Measurements from ENCODE around the gene SNCB. TPM values are rescaled to one million over a fixed set of nuclear protein-coding genes. Genes with fewer than 3 reads are reported as not detected.

The SNCB gene
- total RNA-seq, 2 experiments from 2014 or later, result 0.46 to 0.55 TPM

DNA sequence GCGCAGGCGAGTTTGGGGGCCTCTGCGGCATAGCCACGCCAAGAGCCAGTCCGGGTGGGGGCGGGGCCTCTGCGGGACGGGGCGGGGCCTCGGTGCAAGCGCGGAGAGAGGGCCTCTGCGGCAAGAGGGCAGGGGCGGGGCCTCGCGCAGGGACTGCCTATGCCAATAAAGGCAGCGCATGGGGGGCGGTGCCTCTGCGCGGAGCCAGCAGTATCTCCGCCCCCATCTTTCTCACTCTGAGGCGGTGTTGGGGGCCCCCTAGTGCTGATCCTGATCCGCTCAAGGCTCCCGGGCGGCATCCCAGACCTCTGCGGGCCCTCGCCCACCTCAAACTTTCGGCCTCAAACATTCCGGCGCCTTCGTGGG is 11.1 kb downstream of the SNCB start:
- intact Hi-C loops (cut with DNase I, micrococcal nuclease), result loop anchor here (1.0 kb wide), 5 partner anchors 9 to 203 kb away; partner anchors contain the start of genes CLTB (in 1 of the 2), EIF4E1B (in 1 of the 2), GPRIN1 (in 1 of the 2) and SNCB (in 1 of the 2)
- DNase-seq (peak; percentile 95), ATAC-seq (peak; percentile 100)
- CTCF ChIA-PET, result interaction anchor here (0.7 to 1.0 kb wide), 3 partner anchors 49 to 466 kb away, joined by 3 to 5 read pairs (median 3); no protein-coding TSS in a partner anchor
- POLR2A ChIA-PET, result no interaction called here
- H3K4me3 Mint-ChIP-seq, result no peak overlapping the region
- no peaks in the 10 kb centered on the region for H3K9me3 Mint-ChIP-seq (ENCODE audit: low read depth)
- peaks cover 46% of the 10 kb centered on the region for H3K27me3 Mint-ChIP-seq
- no peaks in the 10 kb centered on the region for H3K36me3 Mint-ChIP-seq (ENCODE audit: low read depth)
- no peak overlapping the region for H3K27ac Mint-ChIP-seq
- H3K4me1 Mint-ChIP-seq, result peaks cover 8% of the 10 kb centered on the region

DNA sequence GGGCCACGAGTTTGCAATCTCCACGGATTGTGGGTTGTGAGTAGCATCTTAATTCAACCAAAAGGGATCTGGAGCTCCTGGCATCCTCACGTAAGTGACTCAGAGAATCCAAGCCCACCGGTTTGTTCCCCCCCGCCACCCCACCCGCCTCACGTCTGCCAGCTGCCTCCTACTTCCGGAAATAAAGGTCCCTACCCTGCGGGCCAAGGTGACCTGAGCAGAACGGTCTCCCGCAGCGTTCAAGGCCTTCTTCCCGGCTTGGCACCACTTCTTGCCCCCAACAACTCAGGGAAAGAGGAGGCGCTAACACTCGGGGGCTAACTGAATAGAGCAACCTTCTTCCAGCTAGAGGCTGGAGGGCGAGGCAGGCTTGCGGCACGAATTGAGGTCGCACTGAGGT is 11.6 kb downstream of the SNCB start:
- DNase-seq (no peak), ATAC-seq (no peak)
- Mint-ChIP-seq H3K27me3 (peaks cover 47% of the 10 kb centered on the region), H3K36me3 (ENCODE audit: low read depth) (no peaks in the 10 kb centered on the region), H3K4me3 (no peak overlapping the region), H3K4me1 (peaks cover 8% of the 10 kb centered on the region), H3K27ac (no peak overlapping the region), H3K9me3 (ENCODE audit: low read depth) (no peaks in the 10 kb centered on the region)
- ChIA-PET CTCF (interaction anchor here (0.7 to 1.0 kb wide), 4 partner anchors 12 to 466 kb away, joined by 3 to 5 read pairs (median 3); partner anchors contain the start of genes EIF4E1B and SNCB), POLR2A (no interaction called here)
- intact Hi-C loops (cut with DNase I, micrococcal nuclease), result loop anchor here (1.0 kb wide), 5 partner anchors 8 to 202 kb away; partner anchors contain the start of genes CLTB (in 1 of the 2), EIF4E1B (in 1 of the 2), GPRIN1 (in 1 of the 2) and SNCB (in 1 of the 2)

DNA sequence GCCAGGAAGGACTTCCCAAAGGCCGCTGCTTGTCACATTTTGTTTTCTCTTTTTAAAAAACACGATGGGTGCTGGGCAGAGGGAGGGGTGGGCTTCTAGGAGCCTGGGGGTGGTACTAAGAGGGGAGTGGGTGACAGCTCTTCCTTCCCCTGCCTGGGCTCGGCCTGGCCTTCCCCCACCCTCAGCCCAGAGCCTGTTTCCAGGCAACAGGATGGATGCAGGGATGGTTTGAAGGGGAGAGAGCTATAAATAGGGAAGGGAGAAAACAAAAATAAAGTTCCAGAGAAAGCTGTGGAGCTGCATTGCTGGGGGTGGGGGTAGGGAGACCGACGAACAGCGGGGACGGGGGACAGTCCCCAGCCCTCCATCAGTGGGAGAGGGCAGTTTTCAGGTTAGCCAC is 13.8 kb downstream of the SNCB start:
- no peaks in the 10 kb centered on the region for H3K9me3 Mint-ChIP-seq (ENCODE audit: low read depth)
- H3K27me3 Mint-ChIP-seq, result peaks cover 56% of the 10 kb centered on the region
- intact Hi-C loops (cut with DNase I, micrococcal nuclease), result no loop called here
- H3K4me3 Mint-ChIP-seq, result no peak overlapping the region
- CTCF ChIA-PET, result no interaction called here
- no peak for ATAC-seq
- no peaks in the 10 kb centered on the region for H3K36me3 Mint-ChIP-seq (ENCODE audit: low read depth)
- DNase-seq, result no peak
- POLR2A ChIA-PET, result no interaction called here
- peaks cover 8% of the 10 kb centered on the region for H3K4me1 Mint-ChIP-seq
- H3K27ac Mint-ChIP-seq, result no peak overlapping the region

DNA sequence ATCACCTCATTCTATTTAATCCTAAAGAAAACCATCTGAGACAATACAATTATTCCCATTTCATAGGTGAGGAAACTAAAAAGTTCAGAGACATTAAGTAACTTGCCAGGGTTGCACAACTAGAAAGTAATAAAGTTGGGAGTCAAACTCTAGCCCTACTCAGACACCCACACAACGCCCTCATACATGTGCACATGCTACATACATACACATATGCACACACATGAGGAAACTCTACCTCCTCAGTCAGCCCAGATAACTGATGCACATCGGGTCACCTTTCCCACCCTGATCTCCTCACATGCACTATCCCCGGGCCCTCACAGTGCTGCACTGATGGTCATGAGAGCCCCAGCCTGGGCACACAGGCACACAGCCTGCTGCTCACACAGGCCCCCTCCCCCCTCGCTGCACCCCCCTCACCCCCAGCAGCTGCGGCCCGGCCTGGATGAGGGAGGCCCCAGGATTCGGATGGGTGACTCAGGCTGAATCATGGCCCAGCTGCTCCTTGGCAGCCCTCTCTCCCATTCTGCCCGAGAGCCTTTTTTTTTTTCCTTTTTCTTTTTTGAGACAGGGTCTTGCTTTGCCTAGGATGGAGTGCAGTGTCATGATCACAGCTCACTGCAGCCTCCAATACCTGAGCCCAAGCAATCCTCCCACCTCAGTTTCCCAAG is 15.4 kb downstream of the SNCB start:
- Mint-ChIP-seq H3K4me1 (peaks cover 6% of the 10 kb centered on the region), H3K36me3 (ENCODE audit: low read depth) (no peaks in the 10 kb centered on the region)
- intact Hi-C loops (cut with DNase I, micrococcal nuclease), result no loop called here

DNA sequence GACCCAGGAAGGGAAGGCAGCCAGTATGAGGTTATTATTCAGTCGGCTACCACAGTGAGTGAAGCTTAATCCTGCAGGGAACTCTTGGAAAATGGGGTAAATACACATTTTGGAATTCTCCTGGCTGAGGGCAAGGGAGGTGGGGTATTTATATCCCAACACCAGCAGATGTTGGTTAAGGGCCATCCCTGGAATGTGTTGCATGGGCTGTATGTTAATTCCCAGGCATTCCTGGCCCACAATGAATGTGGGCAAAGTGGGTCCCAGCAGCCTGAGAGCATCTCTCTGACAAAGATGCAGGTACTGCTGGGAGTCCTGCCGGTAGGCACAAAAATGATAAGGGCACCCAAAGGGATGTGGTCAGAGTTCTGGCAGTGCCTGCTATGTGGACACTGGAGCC is 17.5 kb downstream of the SNCB start:
- Mint-ChIP-seq H3K36me3 (ENCODE audit: low read depth) (no peaks in the 10 kb centered on the region), H3K4me3 (no peak overlapping the region), H3K4me1 (peaks cover 10% of the 10 kb centered on the region), H3K27me3 (peaks cover 43% of the 10 kb centered on the region), H3K9me3 (ENCODE audit: low read depth) (no peaks in the 10 kb centered on the region), H3K27ac (no peak overlapping the region)
- intact Hi-C loops (cut with DNase I, micrococcal nuclease), result no loop called here
- DNase-seq (no peak), ATAC-seq (no peak)
- ChIA-PET CTCF (interaction anchor here (0.6 to 1.1 kb wide), 3 partner anchors 15 to 39 kb away, joined by 3 to 4 read pairs (median 3); no protein-coding TSS in a partner anchor), POLR2A (no interaction called here)

More for the DNA sequence above, 15.4 kb downstream of the SNCB start:
- no peak for DNase-seq
- ATAC-seq, result no peak
- no peak overlapping the region for H3K27ac Mint-ChIP-seq
- POLR2A ChIA-PET, result no interaction called here
- CTCF ChIA-PET, result no interaction called here
- no peak overlapping the region for H3K4me3 Mint-ChIP-seq
- peaks cover 50% of the 10 kb centered on the region for H3K27me3 Mint-ChIP-seq
- H3K9me3 Mint-ChIP-seq (ENCODE audit: low read depth), result no peaks in the 10 kb centered on the region

DNA sequence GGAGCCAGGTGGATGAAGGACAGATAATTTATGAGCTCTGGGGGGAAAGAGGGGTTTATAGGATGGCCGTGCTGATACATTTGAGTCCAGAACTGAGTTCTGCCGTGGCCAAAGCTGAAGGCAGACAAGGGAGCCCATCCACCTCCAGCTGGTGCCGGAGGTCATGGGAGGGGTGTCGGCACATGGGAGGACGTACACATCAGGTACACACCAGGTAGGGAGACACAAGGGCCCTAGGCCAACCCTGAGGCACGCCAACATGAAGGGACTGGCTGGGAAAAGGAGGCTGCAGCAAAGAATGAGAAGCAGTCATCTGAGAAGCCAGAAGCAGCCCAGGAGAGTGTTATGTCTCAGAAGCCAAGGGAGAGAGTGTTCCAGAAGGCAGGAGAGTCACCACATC is 18.3 kb downstream of the SNCB start:
- ATAC-seq (no peak), DNase-seq (no peak)
- Mint-ChIP-seq H3K27ac (no peak overlapping the region), H3K27me3 (peaks cover 37% of the 10 kb centered on the region), H3K9me3 (ENCODE audit: low read depth) (no peaks in the 10 kb centered on the region), H3K4me3 (no peak overlapping the region), H3K36me3 (ENCODE audit: low read depth) (no peaks in the 10 kb centered on the region), H3K4me1 (peaks cover 10% of the 10 kb centered on the region)
- POLR2A ChIA-PET, result interaction anchor here (0.6 kb wide), 1 partner anchor 56 kb away, joined by 4 read pairs; no protein-coding TSS in a partner anchor
- intact Hi-C loops (cut with DNase I, micrococcal nuclease), result no loop called here
- CTCF ChIA-PET, result interaction anchor here (0.6 kb wide), 1 partner anchor 110 kb away, joined by 3 read pairs; no protein-coding TSS in a partner anchor

DNA sequence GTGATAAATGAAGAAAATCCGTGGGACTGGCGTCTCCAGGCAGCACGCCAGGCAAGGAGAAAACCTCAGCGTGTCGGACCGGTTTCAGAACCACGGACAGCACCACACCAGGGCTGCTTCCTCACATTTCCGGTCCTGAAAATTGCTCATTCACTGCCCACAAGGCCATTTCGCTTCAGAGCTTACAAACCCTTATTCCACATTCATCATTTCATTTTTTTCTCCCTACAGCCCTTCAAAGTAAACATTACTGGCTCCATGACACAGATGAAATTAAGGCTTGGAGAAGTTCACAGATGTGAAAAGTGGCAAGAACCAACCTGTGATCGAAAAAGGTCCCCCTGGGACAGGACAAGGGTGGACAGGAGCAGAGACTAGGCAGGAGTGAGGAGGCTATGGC is 18.9 kb downstream of the SNCB start:
- intact Hi-C loops (cut with DNase I, micrococcal nuclease), result loop anchor here (2.0 kb wide), 3 partner anchors 35 to 815 kb away; partner anchors contain the start of gene TSPAN17 (in 1 of the 2)
- DNase-seq, result peak; percentile 79
- no peak overlapping the region for H3K4me3 Mint-ChIP-seq
- no peak for ATAC-seq
- H3K4me1 Mint-ChIP-seq, result peaks cover 10% of the 10 kb centered on the region
- CTCF ChIA-PET, result interaction anchor here (0.6 kb wide), 1 partner anchor 49 kb away, joined by 3 read pairs; no protein-coding TSS in a partner anchor
- no peaks in the 10 kb centered on the region for H3K9me3 Mint-ChIP-seq (ENCODE audit: low read depth)
- no peaks in the 10 kb centered on the region for H3K36me3 Mint-ChIP-seq (ENCODE audit: low read depth)
- no peak overlapping the region for H3K27ac Mint-ChIP-seq
- POLR2A ChIA-PET, result interaction anchor here (0.6 kb wide), 1 partner anchor 56 kb away, joined by 4 read pairs; no protein-coding TSS in a partner anchor
- peaks cover 31% of the 10 kb centered on the region for H3K27me3 Mint-ChIP-seq

DNA sequence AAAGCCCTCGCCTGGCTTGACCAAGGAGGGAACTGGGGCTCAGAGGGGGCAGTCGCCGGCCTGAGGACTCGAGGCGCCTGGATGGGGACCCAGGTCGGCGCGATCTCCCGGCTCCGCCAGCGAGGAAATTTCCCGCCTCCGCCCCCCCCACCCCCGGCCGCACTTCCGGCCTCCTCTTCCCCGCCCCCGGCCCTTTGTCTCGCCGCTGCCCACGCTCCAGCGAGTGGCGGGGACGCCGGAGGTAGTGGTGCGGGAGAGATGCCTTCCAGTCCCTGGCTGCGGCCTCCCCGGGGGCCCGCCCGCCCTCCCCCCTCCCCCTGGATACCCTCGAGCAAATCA is 19.9 kb downstream of the SNCB start:
- CTCF ChIA-PET, result no interaction called here
- no peak for DNase-seq
- H3K4me3 Mint-ChIP-seq, result peak overlapping the region; percentile 60
- intact Hi-C loops (cut with DNase I, micrococcal nuclease), result loop anchor here (1.0 to 2.0 kb wide), 8 partner anchors 9 to 814 kb away; partner anchors contain the start of genes TSPAN17 (in 2 of the 2) and CLTB (in 1 of the 2)
- H3K27ac Mint-ChIP-seq, result no peak overlapping the region
- H3K4me1 Mint-ChIP-seq, result peaks cover 10% of the 10 kb centered on the region
- ATAC-seq, result no peak
- no peaks in the 10 kb centered on the region for H3K9me3 Mint-ChIP-seq (ENCODE audit: low read depth)
- peaks cover 28% of the 10 kb centered on the region for H3K27me3 Mint-ChIP-seq
- POLR2A ChIA-PET, result no interaction called here
- H3K36me3 Mint-ChIP-seq (ENCODE audit: low read depth), result no peaks in the 10 kb centered on the region

DNA sequence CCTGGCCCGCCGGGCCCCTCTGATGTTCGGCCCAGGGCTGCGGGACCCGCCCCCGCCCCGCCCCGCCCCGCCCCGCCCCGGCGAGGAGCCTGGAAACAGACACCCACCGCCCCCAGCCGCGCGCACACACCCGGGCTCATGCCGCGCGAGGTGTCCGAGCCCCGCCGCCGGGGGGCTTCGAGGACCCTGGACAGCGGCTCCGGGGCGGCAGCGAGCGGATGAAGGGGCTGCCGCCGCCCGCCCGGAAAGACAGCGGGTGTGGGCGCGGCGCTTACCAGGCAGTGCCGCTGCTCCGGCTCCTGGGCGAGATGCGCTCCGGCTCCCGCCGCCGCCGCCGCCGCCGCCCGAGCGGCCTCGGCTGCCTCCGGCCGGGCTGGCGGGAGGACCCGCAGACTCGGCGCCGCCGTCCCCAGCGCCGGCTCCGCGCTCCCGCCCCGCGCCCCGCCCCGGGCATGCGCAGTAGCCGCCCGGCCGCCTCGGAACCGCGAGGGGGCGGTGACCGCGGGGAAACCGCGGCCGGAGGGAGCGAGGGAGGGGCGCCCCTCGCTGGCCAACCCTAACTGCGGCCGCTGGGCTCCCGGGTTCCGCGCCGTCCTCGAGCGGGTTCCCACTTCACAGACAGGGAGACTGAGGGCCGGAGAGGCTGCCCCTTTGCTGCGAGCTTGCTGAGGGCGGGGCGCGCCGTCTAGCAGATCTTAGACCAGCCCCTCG is 20.5 kb downstream of the SNCB start, which contains the start of gene GPRIN1:
TSS of gene GPRIN1 (minus strand) at position 433 of the 711 bp plus-strand sequence. CDS start 10,322 bp downstream, outside the sequence.
- H3K27ac Mint-ChIP-seq, result no peak within 1 kb of the TSS

DNA sequence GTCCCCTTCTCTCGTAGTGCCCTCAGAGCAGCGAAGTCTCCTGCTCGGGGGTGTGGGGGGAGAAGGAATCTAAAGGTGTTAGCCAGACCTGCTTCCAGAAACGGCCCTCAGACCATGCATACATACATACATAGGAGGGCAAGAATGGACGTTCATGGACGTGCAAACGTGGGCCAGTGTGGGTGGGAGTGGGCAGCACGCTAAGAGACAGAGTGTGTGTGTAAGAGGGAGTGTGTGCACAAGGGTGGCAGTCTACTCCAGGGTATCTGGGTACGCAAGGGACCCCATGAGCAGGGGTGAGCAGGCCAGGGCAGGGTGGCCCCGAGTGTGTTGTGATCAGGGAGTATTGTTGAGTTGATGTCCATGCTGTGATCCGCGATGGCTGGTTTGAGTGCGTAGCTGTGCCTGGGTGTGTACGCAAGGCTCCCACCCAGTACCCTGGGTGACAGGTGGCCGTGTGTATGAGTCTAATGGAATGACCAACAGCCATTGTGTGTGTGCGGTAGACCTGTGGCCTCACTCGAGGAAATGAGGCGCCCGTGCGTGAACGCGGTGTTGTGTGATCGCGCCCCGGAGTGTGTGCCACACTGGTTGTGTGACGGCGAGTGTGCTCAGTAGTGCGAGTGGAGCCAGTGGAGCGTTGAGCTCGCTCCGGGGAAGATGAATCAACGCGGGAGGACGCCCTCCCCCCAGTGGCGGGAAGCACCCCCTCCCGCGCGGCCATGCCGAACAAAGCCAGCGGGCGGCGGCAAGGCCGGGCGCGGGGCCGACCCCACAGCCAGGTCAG is 21.2 kb downstream of the SNCB start:
- POLR2A ChIA-PET, result no interaction called here
- Mint-ChIP-seq H3K4me3 (peak overlapping the region; percentile 79), H3K4me1 (peaks cover 10% of the 10 kb centered on the region), H3K27ac (no peak overlapping the region), H3K27me3 (peaks cover 26% of the 10 kb centered on the region), H3K9me3 (ENCODE audit: low read depth) (no peaks in the 10 kb centered on the region), H3K36me3 (ENCODE audit: low read depth) (no peaks in the 10 kb centered on the region)
- DNase-seq (peak; percentile 54), ATAC-seq (peak; percentile 49)
- CTCF ChIA-PET, result interaction anchor here (1.0 kb wide), 1 partner anchor 50 kb away, joined by 3 read pairs; no protein-coding TSS in a partner anchor
- intact Hi-C loops (cut with DNase I, micrococcal nuclease), result loop anchor here in 1 of 2 experiments (1.0 kb wide), 1 partner anchor 220 kb away; no protein-coding TSS in a partner anchor

More for the DNA sequence above, 20.5 kb downstream of the SNCB start, which contains the start of gene GPRIN1:
- DNase-seq (peak; percentile 77), ATAC-seq (peak; percentile 83)
- peaks cover 28% of the 10 kb centered on the region for H3K27me3 Mint-ChIP-seq
- POLR2A ChIA-PET, result no interaction called here
- peaks cover 10% of the 10 kb centered on the region for H3K4me1 Mint-ChIP-seq
- intact Hi-C loops (cut with DNase I, micrococcal nuclease), result loop anchor here (1.0 to 2.0 kb wide), 9 partner anchors 9 to 813 kb away; partner anchors contain the start of genes TSPAN17 (in 2 of the 2) and CLTB (in 1 of the 2)
- no peaks in the 10 kb centered on the region for H3K9me3 Mint-ChIP-seq (ENCODE audit: low read depth)
- CTCF ChIA-PET, result no interaction called here
- H3K4me3 Mint-ChIP-seq, result peak within 1 kb of the TSS; percentile 79
- H3K36me3 Mint-ChIP-seq (ENCODE audit: low read depth), result no peaks in the 10 kb centered on the region

Measured in activated CD4-positive, alpha-beta T cell treated with anti-CD3 and anti-CD28 coated beads for 36 hours (primary cell).